Amniotic stem cell (primary cell): ENCODE results near the gene IFNB1.

Experiments used
- DNase-seq: peaks from one replicate; lab custom pipeline; 2025; lab: John Stamatoyannopoulos, UW

Gene IFNB1

GRCh38 chr9:21077781-21078180 lies at the start of gene IFNB1:
Gene IFNB1 (minus strand): TSS chr9:21077942. CDS start chr9:21077869, 73 bp downstream.
- DNase-seq = no peak

GRCh38 chr9:21121595-21122251 lies 44.0 kb upstream of the IFNB1 start:
- no peak for DNase-seq

DNA sequence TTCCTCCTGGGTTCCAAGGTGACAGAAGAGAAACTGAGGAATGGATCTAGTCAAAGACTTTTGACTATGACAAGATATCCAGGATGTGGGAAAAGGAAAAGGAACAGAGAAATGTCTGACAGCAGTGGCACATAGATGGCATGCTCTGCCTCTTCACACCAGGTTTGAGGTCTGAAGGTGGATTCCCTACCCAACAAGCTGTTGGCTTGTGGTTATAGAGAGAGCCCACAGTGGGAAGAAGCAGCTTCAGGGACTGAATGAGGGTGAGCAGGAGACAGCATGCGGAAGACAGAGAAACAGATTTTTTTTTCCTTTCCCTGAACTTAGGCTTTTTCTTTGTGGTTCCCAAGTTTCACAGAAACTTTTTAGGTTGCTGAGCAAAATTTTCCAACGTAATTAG lies 43.3 kb upstream of the IFNB1 start:
- DNase-seq = no peak

GRCh38 chr9:21119093-21119770 lies 41.5 kb upstream of the IFNB1 start:
- DNase-seq = no peak

DNA sequence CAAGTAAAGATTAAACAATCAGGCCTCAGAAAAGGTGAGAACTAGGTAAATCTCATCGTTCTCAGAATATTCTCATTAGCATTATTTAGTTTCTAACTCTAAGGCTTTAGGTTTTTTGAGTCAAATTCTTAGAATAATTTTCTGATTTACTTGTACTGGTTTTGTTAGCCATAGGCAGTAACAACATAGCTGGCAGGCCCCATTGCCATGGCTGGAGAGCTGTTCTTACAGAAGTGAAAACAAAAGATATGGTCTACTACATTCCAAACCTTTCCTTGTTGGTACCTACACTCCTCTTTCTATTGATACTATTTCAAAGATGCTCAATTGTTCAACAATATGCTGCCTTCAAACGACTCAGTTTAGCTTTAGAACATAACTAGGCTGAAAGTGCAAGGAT lies 36.6 kb upstream of the IFNB1 start:
- no peak for DNase-seq

DNA sequence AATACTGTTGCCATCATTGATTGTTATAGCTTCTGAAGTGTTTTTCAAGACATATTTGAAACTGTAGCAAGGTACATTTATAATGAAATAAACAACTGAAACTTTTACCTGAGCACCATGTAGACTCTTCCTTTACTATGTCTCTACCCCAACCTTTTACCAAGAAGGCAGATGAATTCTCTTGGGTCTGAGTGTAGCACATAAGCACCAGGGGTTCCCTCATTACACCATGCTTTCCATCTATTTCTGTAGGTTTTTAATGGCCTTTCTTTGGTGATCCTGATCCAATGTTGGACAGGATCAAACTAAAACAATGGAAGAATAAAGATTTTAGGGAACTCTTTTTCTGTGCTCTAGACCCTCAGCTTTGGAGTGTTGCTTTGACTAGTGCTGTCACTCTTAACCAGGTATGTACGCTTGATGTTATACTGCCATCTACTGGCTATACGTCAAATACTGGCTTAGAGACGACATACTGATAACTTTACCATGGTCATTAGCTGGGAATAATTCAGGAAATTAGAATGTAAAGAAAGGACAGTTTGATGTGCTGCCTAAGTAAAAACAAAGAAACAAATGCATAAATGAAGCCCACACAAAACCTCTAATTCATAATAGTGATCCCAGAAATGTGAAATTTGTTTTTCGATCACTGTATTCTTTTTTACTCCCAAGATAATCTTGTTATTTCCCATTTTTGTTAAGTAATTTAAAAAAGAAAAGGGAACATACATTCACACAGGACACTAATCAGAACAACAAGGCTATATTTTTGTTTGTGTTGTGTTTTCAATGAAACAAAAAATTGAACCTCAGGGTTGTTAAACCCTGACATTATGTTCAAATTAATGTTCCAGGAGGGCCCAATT lies 33.2 kb upstream of the IFNB1 start:
- DNase-seq = peak; percentile 33

- no peak for DNase-seq
These were observed 27.0 kb upstream of the IFNB1 start for GRCh38 chr9:21104787-21105186.

- DNase-seq = no peak
These were observed 24.6 kb upstream of the IFNB1 start for GRCh38 chr9:21102305-21102704.

DNA sequence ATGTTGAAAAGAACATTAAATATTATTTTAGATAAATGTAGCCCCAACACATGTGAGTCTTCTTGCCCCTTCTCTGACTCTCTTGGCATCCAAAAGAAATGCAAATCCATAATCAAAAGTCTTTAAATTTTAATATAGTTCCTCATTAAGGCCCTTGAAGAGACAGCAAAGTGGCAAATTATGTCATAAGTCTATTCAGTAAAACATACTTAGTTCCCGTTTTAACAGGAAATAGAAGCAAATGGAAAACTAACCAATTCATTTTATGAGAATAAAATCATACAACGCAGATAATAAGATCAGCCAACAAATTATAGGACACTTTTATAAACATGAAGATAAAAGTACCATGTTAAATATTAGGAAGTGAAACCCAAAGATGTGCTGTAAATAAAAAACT lies 20.1 kb upstream of the IFNB1 start:
- no peak for DNase-seq

- DNase-seq = no peak
These were observed 19.1 kb upstream of the IFNB1 start for GRCh38 chr9:21096901-21097255.

DNA sequence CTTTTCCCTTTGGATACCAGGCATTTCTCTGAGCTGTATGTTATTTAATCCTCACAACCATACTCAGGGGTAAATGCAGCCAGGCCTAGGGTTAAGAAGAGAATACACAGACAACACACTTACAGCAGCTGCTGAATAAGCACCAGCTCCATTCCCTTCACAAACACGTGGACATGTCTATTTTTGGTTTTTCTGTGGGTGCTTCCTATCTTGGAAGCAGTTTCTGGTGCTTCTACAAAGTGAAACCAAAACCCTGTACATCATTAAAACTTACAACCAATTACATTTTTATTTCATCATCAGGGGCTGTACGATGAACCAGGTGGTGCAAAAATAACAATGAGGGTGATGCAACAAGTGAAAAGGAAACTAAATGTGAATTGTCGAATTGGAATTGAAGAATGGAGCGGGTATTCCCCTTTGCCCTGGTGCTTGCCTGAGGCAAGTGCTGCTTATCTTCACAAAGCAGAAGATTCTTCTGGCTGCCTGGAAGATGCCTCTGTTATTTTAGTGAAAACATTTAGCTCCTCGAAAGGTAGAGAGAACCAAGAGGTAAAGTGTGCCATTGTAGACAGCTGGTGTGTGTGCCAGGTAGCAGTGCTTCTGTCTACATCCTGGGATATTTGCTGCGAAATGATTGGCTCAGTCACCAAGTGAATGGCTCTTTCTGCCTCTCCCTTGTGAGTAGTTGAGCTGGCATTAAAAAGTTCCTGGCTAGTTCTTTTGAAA lies 18.6 kb upstream of the IFNB1 start:
- DNase-seq = no peak

DNA sequence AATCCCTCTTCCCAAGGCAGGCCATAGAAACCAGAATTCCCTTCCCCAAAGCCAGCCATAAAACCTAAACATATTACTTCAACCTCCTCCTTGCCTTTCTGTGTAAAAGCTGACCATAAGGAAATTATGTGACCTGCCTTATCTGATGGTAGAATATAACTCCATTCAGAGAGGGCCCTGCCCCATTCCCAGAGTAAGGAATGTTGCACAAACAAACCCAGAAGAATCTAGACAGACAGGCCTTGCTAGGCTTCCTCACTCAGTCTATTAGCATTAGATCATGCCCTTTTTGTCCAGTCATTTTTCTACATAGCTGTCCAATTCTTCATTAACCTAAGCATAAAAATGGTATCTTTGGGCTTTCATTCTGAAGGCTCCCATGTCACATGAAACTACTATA lies 17.8 kb upstream of the IFNB1 start:
- no peak for DNase-seq

- DNase-seq = no peak
These were observed 8.8 kb upstream of the IFNB1 start for GRCh38 chr9:21086538-21086937.

- no peak for DNase-seq
These were observed 7.3 kb upstream of the IFNB1 start for GRCh38 chr9:21085005-21085404.

- DNase-seq = no peak
These were observed 6.6 kb upstream of the IFNB1 start for GRCh38 chr9:21084242-21084850.

DNA sequence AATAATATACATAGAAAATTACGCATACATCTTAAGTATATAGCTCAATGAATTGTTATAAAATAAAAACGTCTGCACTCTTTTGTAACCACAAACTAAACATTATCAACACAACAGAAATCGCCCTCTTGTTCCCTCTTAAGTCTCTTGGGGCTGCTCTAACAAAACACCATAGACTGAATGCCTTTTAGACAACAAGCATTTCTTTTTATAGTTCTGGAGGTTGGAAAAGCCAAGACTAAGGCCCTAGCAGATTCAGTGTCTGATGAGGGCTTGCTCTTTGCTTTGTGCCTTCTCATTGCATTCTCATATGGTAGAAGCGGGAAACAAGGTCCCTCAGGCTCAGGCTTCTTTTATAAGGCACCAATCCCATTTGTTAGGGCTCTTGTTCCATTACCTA lies 4.9 kb upstream of the IFNB1 start:
- DNase-seq = no peak

- DNase-seq = no peak
These were observed 4.3 kb upstream of the IFNB1 start for GRCh38 chr9:21081999-21082398.

- no peak for DNase-seq
These were observed 3.7 kb upstream of the IFNB1 start for GRCh38 chr9:21081451-21081850.

- no peak for DNase-seq
These were observed 3.1 kb upstream of the IFNB1 start for GRCh38 chr9:21080793-21081192.

DNA sequence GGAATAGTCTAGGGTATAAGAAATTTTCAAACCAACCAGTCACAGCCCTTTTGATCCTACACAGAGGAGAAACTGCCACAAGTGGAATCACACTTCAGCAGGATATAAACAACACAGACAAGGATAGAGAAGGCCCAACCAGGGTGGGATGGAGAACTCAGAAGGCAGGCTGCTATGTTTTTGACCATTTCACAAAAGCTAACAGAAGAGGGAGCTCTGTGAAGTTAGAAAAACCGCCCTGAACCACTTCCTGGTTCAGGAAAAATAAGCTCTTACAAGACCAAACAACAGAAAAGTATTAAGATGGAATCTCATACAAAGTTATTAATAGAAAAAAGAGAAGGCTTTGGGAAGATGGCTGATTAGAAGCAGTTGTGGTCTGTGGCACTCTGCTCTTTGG lies 960 bp upstream of the IFNB1 start:
- no peak for DNase-seq

GRCh38 chr9:21075484-21075883 lies 2.3 kb downstream of the IFNB1 start:
- DNase-seq = no peak

GRCh38 chr9:21070906-21071305 lies 6.8 kb downstream of the IFNB1 start:
- DNase-seq = no peak
